Measurements from ENCODE around the gene JTB. TPM values are rescaled to one million over a fixed set of nuclear protein-coding genes. Genes with fewer than 3 reads are reported as not detected.

JTB gene
- total and polyA plus RNA-seq, 2 of the 4 experiments (the other 2 are of a cell fraction), result 123 to 138 TPM

- TF ChIP-seq MAFK (IDR thresholded peaks at IDR 0.05; ENCODE audit: low read depth, low read length), result no peak
Observed at GRCh38 chr1:153968000-153968363, 9.5 kb downstream of the JTB start (continued).

- ATAC-seq (ENCODE audit: low read depth) (peak; percentile 83), DNase-seq (peak; percentile 98)
- Histone ChIP-seq H2AFZ (replicated peaks; ENCODE audit: low read length, poor library complexity) (peak within 1 kb of the TSS; percentile 90), H2AK9ac (replicated peaks; ENCODE audit: low read depth, low read length, poor library complexity) (peak within 1 kb of the TSS; percentile 88), H3K4me2 (ENCODE audit: low read depth, low read length) (peak within 1 kb of the TSS; percentile 87), H2BK15ac (ENCODE audit: low read depth, low read length) (no peak within 1 kb of the TSS), H4K91ac (ENCODE audit: insufficient read depth, low read depth, low read length) (peak within 1 kb of the TSS; percentile 69), H3K9me1 (ENCODE audit: insufficient read depth, low read length) (peaks cover 7% of the 10 kb centered on the region; the same call in 1 of the 2 replicates), H3K56ac (ENCODE audit: extremely low read depth, insufficient read depth, low read length) (peak within 1 kb of the TSS; percentile 46), H2AK5ac (ENCODE audit: low read depth, low read length) (peak within 1 kb of the TSS; percentile 73), H3K23ac (ENCODE audit: low read depth, low read length) (peak within 1 kb of the TSS; percentile 70), H2BK20ac (ENCODE audit: low read depth, low read length) (no peak within 1 kb of the TSS), H4K20me1 (ENCODE audit: insufficient read depth, low read length) (peaks cover 3% of the 10 kb centered on the region; the same call in 1 of the 2 replicates), H3K4me1 (ENCODE audit: control insufficient read depth, insufficient read depth, low read length) (peaks cover 3% of the 10 kb centered on the region; the same call in 1 of the 2 replicates), H3K27me3 (ENCODE audit: control insufficient read depth, insufficient read depth, low read length) (no peaks in the 10 kb centered on the region), H3K4me3 (ENCODE audit: insufficient read depth, low read depth, low read length) (peak within 1 kb of the TSS; percentile 59), H3K79me1 (ENCODE audit: low read depth in 1 of 2, low read length in 2 of 2) (peaks cover 5 to 45% of the 10 kb centered on the region in 2 experiments; a peak in 3 of 4 replicates), H3K27ac (ENCODE audit: insufficient read depth, low read length) (peak within 1 kb of the TSS; percentile 77), H3K18ac (ENCODE audit: low read depth, low read length) (peak within 1 kb of the TSS; percentile 32; the same call in 1 of the 2 replicates), H3K14ac (replicated peaks; ENCODE audit: low read depth, low read length) (peak within 1 kb of the TSS; percentile 66), H4K8ac (ENCODE audit: low read depth in 2 of 2, low read length in 2 of 2) (peak within 1 kb of the TSS; percentile 25 to 93), H3K9me3 (ENCODE audit: control insufficient read depth, insufficient read depth, low read length) (no peaks in the 10 kb centered on the region), H2BK5ac (ENCODE audit: low read depth, low read length, poor library complexity, severe bottlenecking) (peak within 1 kb of the TSS; percentile 76), H3K4ac (ENCODE audit: low read depth, low read length) (peak within 1 kb of the TSS; percentile 80), H3K9ac (ENCODE audit: low read depth, low read length) (peak within 1 kb of the TSS; percentile 82), H2BK120ac (ENCODE audit: low read depth, low read length) (peak within 1 kb of the TSS; percentile 21; the same call in 1 of the 2 replicates), H4K5ac (ENCODE audit: low read depth, low read length) (peak within 1 kb of the TSS; percentile 46), H3K36me3 (ENCODE audit: control insufficient read depth, insufficient read depth, low read length) (no peaks in the 10 kb centered on the region)
- dilution Hi-C loops (cut with HindIII; ENCODE audit: low sequenced_read_pairs, unreplicated experiment) (no loop called here), intact Hi-C loops (cut with micrococcal nuclease) (no loop called here), in situ Hi-C loops (cut with MboI; ENCODE audit: low sequenced_read_pairs) (loop anchor here (25.0 kb wide), 1 partner anchor 430 kb away; the partner anchor contains the start of genes S100A3, S100A4, S100A5 and S100A6)
- 0% methylated on average over 34 of the region's 60 CpGs; no CpG with 5 or more reads in 1 of the 2 experiments for WGBS, 2 experiments (ENCODE audit: extremely low coverage in 2 of 2, insufficient read length in 1 of 2)
- ChIA-PET POLR2A (ENCODE audit: unreplicated experiment) (interaction anchor here (1.3 to 1.5 kb wide), 3 partner anchors 10 to 44 kb away, joined by 3 to 5 read pairs (median 3); partner anchors contain the start of genes JTB and RPS27), CTCF (interaction anchor here (0.6 to 1.2 kb wide), 9 partner anchors 8 to 205 kb away, joined by 3 to 4 read pairs (median 3); partner anchors contain the start of genes JTB and RAB13)
- BruUV-seq (replicated peaks), result no TSS peak
- TF ChIP-seq NFE2L2 (IDR thresholded peaks at IDR 0.05; ENCODE audit: low read depth, low read length) (no peak), CEBPB (IDR thresholded peaks at IDR 0.05; ENCODE audit: low read depth, low read length) (no peak), RFX5 (IDR thresholded peaks at IDR 0.05; ENCODE audit: low read depth, low read length) (no peak), RAD21 (IDR thresholded peaks at IDR 0.05; ENCODE audit: low read length) (peak; percentile 19; the same call in 1 of the 2 replicates), FOS (IDR thresholded peaks at IDR 0.05; ENCODE audit: low read depth, low read length) (peak; percentile 61; the same call in 1 of the 2 replicates), ELK1 (IDR thresholded peaks at IDR 0.05; ENCODE audit: borderline replicate concordance, low read depth, low read length) (no peak), RCOR1 (IDR thresholded peaks at IDR 0.05; ENCODE audit: insufficient replicate concordance, low read length) (no peak), BHLHE40 (IDR thresholded peaks at IDR 0.05; ENCODE audit: low read depth, low read length) (peak; percentile 56; the same call in 1 of the 2 replicates), MAFK (IDR thresholded peaks at IDR 0.05; ENCODE audit: low read depth, low read length) (no peak), SMC3 (IDR thresholded peaks at IDR 0.05; ENCODE audit: low read depth, low read length) (no peak), POLR2A (IDR thresholded peaks at IDR 0.05; ENCODE audit: low read depth, low read length) (peak; percentile 66; the same call in 1 of the 2 replicates), MAZ (IDR thresholded peaks at IDR 0.05; ENCODE audit: borderline replicate concordance, low read depth, low read length) (peak; percentile 66; the same call in 1 of the 2 replicates), CHD1 (IDR thresholded peaks at IDR 0.05; ENCODE audit: low read depth, low read length) (no peak)
Observed at GRCh38 chr1:153967107-153967999, 10.1 kb downstream of the JTB start, which contains the start of gene CREB3L4. Gene CREB3L4 (plus strand): TSS chr1:153967902. CDS start chr1:153968526, 624 bp downstream.
